SHP77 treated with DMSO at 0.1 percent for 48 hours (cell line): Measurements from ENCODE around the gene COBLL1.

Source experiments
- DNase-seq: peaks from one replicate; lab custom pipeline; 2025; lab: John Stamatoyannopoulos, UW

Gene COBLL1

DNA sequence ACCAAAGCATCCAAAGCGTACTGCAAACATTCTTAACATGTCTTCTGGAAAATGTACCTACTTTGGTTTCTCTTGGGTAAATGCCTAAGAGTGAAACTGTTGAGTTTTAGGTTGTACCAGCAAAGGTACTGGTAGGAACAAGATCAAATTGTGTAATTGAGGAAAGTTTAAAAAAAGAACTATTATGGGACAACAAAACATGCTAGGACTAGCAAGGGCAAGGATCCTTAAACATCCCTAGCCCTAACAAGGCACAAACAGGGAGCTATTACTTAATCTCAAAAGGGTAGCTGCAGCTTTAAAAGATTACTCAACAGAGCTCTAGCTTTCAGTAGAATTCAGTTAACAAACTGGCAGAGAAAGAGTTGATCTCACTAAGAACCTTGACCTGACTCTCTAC is 164.4 kb downstream of the COBLL1 start:
- DNase-seq, result no peak

GRCh38 chr2:164675687-164676086 is 165.9 kb downstream of the COBLL1 start:
- DNase-seq, result no peak

- DNase-seq, result no peak
Measured at GRCh38 chr2:164675027-164675426, 166.6 kb downstream of the COBLL1 start.

- no peak for DNase-seq
Measured at GRCh38 chr2:164671664-164672396, 169.8 kb downstream of the COBLL1 start.

GRCh38 chr2:164669291-164669690 is 172.3 kb downstream of the COBLL1 start:
- DNase-seq, result no peak

DNA sequence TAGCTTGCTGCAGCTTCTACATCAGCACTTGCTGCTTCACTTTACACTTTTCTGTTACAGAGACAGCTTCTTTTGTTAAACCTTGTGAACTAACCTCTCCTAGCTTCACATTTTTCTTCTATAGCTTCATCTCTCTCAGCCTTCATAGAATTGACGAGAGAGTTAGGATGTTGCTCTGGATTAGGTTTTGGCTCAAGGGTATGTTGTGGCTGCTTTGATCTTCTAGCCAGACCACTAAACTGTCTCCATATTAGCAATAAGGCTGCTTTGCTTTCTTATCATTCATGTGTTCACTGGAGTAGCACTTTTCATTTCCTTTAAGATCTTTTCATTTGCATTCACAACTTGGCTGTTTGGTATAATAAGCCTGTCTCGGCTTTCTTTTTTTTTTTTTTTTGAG is 174.1 kb downstream of the COBLL1 start:
- DNase-seq, result no peak

GRCh38 chr2:164664070-164664469 is 177.6 kb downstream of the COBLL1 start:
- DNase-seq, result no peak

DNA sequence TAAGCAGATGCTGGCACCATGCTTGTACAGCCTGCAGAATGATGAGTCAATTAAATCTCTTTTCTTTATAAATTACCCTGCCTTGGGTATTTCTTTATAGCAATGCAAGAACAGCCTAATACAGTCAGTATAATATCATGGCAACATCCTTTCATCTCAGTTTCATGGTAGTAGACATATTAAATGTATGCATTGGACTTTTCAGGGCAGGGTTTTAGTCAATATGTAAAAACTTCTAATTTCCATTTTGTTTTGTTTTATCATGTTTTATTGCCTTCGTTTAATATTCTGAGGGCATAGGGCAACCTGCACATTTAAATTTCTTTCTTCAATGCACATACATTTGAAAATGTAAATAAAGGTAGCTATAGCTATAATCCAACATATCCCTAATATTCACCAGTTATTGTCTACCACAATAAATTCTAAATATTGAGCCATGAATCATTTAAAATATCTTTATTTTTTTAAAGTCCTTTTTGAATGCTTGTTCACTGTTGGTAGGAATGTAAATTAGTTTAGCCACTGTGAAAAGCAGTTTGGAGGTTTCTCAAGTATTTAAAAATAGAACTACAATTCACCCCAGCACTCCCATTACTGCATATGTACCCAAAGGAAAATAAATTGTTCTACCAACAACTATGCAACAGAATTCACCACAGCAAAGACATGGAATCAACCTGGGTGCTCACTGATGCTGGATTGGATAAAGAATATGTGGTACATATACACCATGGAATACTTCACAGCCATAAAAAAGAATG is 178.6 kb downstream of the COBLL1 start:
- DNase-seq, result no peak

GRCh38 chr2:164662066-164662465 is 179.6 kb downstream of the COBLL1 start:
- no peak for DNase-seq

GRCh38 chr2:164661349-164661748 is 180.3 kb downstream of the COBLL1 start:
- DNase-seq, result no peak

GRCh38 chr2:164657129-164657528 is 184.5 kb downstream of the COBLL1 start:
- DNase-seq, result no peak

DNA sequence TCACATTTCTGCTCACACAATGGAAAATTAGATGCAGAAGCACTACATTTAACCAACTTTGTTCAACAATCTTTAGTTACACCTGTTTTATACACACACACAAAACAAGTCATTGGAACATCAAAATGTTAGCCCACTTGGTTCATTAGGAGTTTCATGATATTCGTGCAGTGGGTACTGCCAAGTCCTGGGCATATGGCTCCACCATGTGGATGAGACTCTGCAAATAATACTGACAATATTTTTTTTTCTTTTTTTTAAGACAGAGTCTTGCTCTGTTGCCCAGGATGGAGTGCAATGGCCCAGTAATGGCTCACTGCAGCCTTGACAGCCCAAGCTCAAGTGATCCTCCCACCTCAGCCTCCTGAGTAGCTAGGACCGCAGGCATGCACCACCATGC is 185.9 kb downstream of the COBLL1 start:
- DNase-seq, result no peak

GRCh38 chr2:164655336-164655735 is 186.3 kb downstream of the COBLL1 start:
- no peak for DNase-seq

GRCh38 chr2:164651361-164651760 is 190.3 kb downstream of the COBLL1 start:
- DNase-seq, result no peak

DNA sequence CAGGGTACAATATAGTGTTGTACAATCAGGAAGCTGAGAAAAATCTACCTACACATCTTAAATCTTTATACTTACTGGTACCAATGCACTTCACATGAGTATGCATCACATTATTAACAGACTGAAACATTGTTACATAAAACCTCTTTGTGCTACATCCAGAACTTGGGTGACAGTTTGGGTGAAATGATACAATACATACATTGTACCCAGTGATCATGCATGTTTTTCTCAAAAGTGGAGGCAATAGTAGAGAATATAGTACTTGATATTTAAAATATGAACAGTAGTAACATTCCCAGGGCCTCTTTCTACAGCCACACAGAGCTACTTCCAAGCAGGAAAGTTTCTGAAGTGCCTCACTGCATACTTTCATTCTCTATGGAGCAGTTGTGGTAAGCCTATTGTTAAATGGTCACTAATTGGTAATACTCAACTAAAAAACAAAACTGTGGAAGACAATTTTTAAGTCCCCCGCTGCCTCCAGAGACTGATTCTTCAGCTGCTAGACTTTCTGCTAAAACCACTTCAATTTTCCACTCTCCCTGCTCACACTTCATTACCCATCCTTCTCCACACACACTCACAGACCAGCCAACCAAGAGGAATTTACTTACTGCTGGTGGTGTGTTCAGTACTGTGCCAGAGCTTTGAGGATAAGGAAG is 197.5 kb downstream of the COBLL1 start:
- DNase-seq, result no peak

DNA sequence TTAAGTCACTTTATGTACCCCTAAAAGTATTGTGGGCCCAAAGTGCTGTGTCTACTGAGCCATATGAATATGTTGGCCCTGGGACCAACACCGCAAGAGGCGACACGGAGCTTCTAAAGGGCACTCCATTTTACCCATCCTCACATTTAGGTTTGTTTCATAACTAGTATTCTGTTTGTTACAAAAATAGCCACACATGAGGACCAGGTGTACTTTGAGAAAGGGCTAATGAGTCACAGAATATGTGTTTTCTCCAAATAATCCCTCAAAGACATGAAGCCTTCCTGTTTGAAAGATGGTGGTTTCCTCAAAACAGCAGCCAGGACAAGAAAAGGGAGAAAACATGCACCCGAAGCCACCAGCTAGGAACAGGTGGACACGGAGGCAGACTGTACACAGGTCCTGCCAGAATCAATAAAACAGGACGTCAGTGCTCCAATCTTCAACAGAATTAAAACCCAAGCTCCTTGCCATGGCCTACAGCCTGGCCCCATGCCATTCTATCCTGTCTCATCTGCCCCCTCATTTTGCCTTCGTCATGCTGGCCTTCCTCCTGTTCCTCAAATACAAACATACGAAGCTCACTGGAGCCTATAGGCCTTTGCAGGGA is 198.6 kb downstream of the COBLL1 start:
- DNase-seq, result peak; percentile 1

- no peak for DNase-seq
Measured at GRCh38 chr2:164642268-164642667, 199.4 kb downstream of the COBLL1 start.
